ENCODE data around the gene GPBP1. TPM values are rescaled to one million over a fixed set of nuclear protein-coding genes. Genes with fewer than 3 reads are reported as not detected.
"Not testable (repeated sequence)": the region's sequence is repeated elsewhere in the genome, so short reads cannot be mapped to it uniquely, and the experiment has no call there.

GPBP1 gene
- total RNA-seq, 1 experiment from 2014 or later, result 112 TPM

GRCh38 chr5:57280853-57281252 is 107.0 kb downstream of the GPBP1 start:
- Mint-ChIP-seq H3K27me3 (ENCODE audit: low read depth) (no peaks in the 10 kb centered on the region), H3K9me3 (peaks cover 0 to 4% of the 10 kb centered on the region in 2 experiments; a peak in 2 of 5 replicates), H3K4me3 (no peak overlapping the region), H3K36me3 (ENCODE audit: insufficient read depth in 1 of 3, low read depth in 3 of 3) (peaks cover 0 to 4% (median 0%) of the 10 kb centered on the region in 3 experiments; a peak in 1 of 7 replicates), H3K27ac (no peak overlapping the region), H3K4me1 (peaks cover 4% of the 10 kb centered on the region in 2 experiments; a peak in 3 of 4 replicates)
- no peak overlapping the region for H2AFZ ChIP-seq (ENCODE audit: low read length)
- H3K14ac ChIP-seq (ENCODE audit: insufficient read depth, low read length), result no peak overlapping the region
- no peak overlapping the region for H2BK120ac ChIP-seq (ENCODE audit: low read depth, low read length, poor library complexity, severe bottlenecking)
- H3K9ac ChIP-seq (ENCODE audit: extremely low read depth, insufficient read length, low read length), result no peak overlapping the region
- H2BK20ac ChIP-seq (ENCODE audit: low read depth, low read length, poor library complexity, severe bottlenecking), result no peak overlapping the region
- H2AK5ac ChIP-seq (ENCODE audit: insufficient read length, low read length), result no peak overlapping the region
- no peak overlapping the region for H3K4me2 ChIP-seq (ENCODE audit: insufficient read depth, insufficient read length, low read length)
- no peak overlapping the region for H4K91ac ChIP-seq (ENCODE audit: insufficient read length, low read depth, low read length)
- H3K18ac ChIP-seq (ENCODE audit: insufficient read length, low read depth, low read length), result no peak overlapping the region
- H3K79me2 ChIP-seq (ENCODE audit: insufficient read depth, low read length), result no peaks in the 10 kb centered on the region
- no peaks in the 10 kb centered on the region for H3K27me3 ChIP-seq (ENCODE audit: insufficient read depth, low read length)
- no peak overlapping the region for H3K23ac ChIP-seq (ENCODE audit: insufficient read length, low read depth, low read length)
- no peaks in the 10 kb centered on the region for H3K79me1 ChIP-seq (ENCODE audit: insufficient read depth, low read depth, low read length, poor library complexity, severe bottlenecking)
- no peaks in the 10 kb centered on the region for H3K23me2 ChIP-seq (ENCODE audit: insufficient read length, low read depth, low read length, poor library complexity, severe bottlenecking)
- H4K20me1 ChIP-seq (ENCODE audit: control insufficient read depth, insufficient read depth, insufficient read length), result no peaks in the 10 kb centered on the region
- H3K4me1 ChIP-seq (ENCODE audit: insufficient read depth, low read length), result no peaks in the 10 kb centered on the region
- no peak overlapping the region for H3K4ac ChIP-seq (ENCODE audit: low read depth, low read length)
- DNase-seq, result no peak
- TF ChIP-seq CTCF (conservative IDR thresholded peaks at IDR 0.05), result no peak
- no peak overlapping the region for H3K27ac ChIP-seq (ENCODE audit: insufficient read length, low read depth, low read length)
- H3K9me3 ChIP-seq (ENCODE audit: control insufficient read depth, low read depth, low read length), result no peaks in the 10 kb centered on the region
- no peak overlapping the region for H2BK5ac ChIP-seq (ENCODE audit: insufficient read length, low read length)
- no peak overlapping the region for H3T11ph ChIP-seq (ENCODE audit: low read length)
- H4K5ac ChIP-seq (ENCODE audit: insufficient read length, low read depth, low read length), result no peak overlapping the region
- H4K8ac ChIP-seq (replicated peaks; ENCODE audit: insufficient read length, low read depth, low read length), result no peak overlapping the region
- H2BK15ac ChIP-seq (ENCODE audit: low read depth, low read length), result no peak overlapping the region
- no CpG with 5 or more reads among the region's 2 CpGs for WGBS (ENCODE audit: extremely low coverage, insufficient read length, low lambda C conversion rate)
- no peak overlapping the region for H3K56ac ChIP-seq (ENCODE audit: insufficient read length, low read depth, low read length)
- H2BK12ac ChIP-seq (ENCODE audit: insufficient read length, low read depth, low read length), result no peak overlapping the region

- not testable (repeated sequence) for H3K27ac ChIP-seq (ENCODE audit: insufficient read length, low read depth, low read length); DNase-seq; H3K36me3 Mint-ChIP-seq (ENCODE audit: insufficient read depth in 1 of 3, low read depth in 3 of 3); H2AK5ac ChIP-seq (ENCODE audit: insufficient read length, low read length); H4K20me1 ChIP-seq (ENCODE audit: control insufficient read depth, insufficient read depth, insufficient read length); H2AFZ ChIP-seq (ENCODE audit: low read length); H2BK12ac ChIP-seq (ENCODE audit: insufficient read length, low read depth, low read length); H3K27me3 Mint-ChIP-seq (ENCODE audit: low read depth); H3K9me3 ChIP-seq (ENCODE audit: control insufficient read depth, low read depth, low read length); H3K23ac ChIP-seq (ENCODE audit: insufficient read length, low read depth, low read length); H3K14ac ChIP-seq (ENCODE audit: insufficient read depth, low read length); H3K27me3 ChIP-seq (ENCODE audit: insufficient read depth, low read length); H2BK120ac ChIP-seq (ENCODE audit: low read depth, low read length, poor library complexity, severe bottlenecking); H3K18ac ChIP-seq (ENCODE audit: insufficient read length, low read depth, low read length); H2BK20ac ChIP-seq (ENCODE audit: low read depth, low read length, poor library complexity, severe bottlenecking); H3K56ac ChIP-seq (ENCODE audit: insufficient read length, low read depth, low read length); H3K4me2 ChIP-seq (ENCODE audit: insufficient read depth, insufficient read length, low read length); H3K9ac ChIP-seq (ENCODE audit: extremely low read depth, insufficient read length, low read length); H3K79me2 ChIP-seq (ENCODE audit: insufficient read depth, low read length); H2BK5ac ChIP-seq (ENCODE audit: insufficient read length, low read length); H3K4ac ChIP-seq (ENCODE audit: low read depth, low read length); H3K4me3 Mint-ChIP-seq; H3K4me1 ChIP-seq (ENCODE audit: insufficient read depth, low read length); H3K23me2 ChIP-seq (ENCODE audit: insufficient read length, low read depth, low read length, poor library complexity, severe bottlenecking); H4K91ac ChIP-seq (ENCODE audit: insufficient read length, low read depth, low read length); H3K79me1 ChIP-seq (ENCODE audit: insufficient read depth, low read depth, low read length, poor library complexity, severe bottlenecking); H4K5ac ChIP-seq (ENCODE audit: insufficient read length, low read depth, low read length); H3T11ph ChIP-seq (ENCODE audit: low read length); H2BK15ac ChIP-seq (ENCODE audit: low read depth, low read length); H3K9me3 Mint-ChIP-seq; H3K27ac Mint-ChIP-seq; H3K4me1 Mint-ChIP-seq; H4K8ac ChIP-seq (replicated peaks; ENCODE audit: insufficient read length, low read depth, low read length)
- WGBS (ENCODE audit: extremely low coverage, insufficient read length, low lambda C conversion rate), result no CpG with 5 or more reads among the region's 5 CpGs
These were observed 111.2 kb downstream of the GPBP1 start for GRCh38 chr5:57285084-57285483.
